B cell (primary cell): ENCODE results near the gene ST6GAL1. TPM values are rescaled to one million over a fixed set of nuclear protein-coding genes. Genes with fewer than 3 reads are reported as not detected.

Experiments used
- polyA plus RNA-seq: library from polyadenylated mRNA; depleted of rRNA; stranded (reverse); fragments of >200 nt; gene quantifications from 2 replicates; pipeline ENCODE4 v1.2.3, GENCODE V29; 2012
- total RNA-seq, 2 donors: library from RNA; stranded (reverse); fragments of 120-200 nt in 1 of 2; gene quantifications; 1 replicate in 1 of 2; 2 replicates in 1 of 2; pipeline versions ENCODE4 v1.2.3 to v1.2.4, GENCODE V29; 2013 to 2022

ST6GAL1 gene
- total and polyA plus RNA-seq, 2 donors (not counting 1 experiment from before 2014, with no cell fraction given) = 174 to 563 TPM

Other genes with a start within 250 kb of the ST6GAL1 start
- not detected in 2 replicates for gene KNG1, start 213.2 kb upstream of the ST6GAL1 start, total RNA-seq
- gene KNG1, start 213.2 kb upstream of the ST6GAL1 start, polyA plus RNA-seq = not detected in 2 replicates
- gene EIF4A2, start 146.9 kb upstream of the ST6GAL1 start, total RNA-seq = 490 and 506 TPM in 2 replicates
- gene EIF4A2, start 146.9 kb upstream of the ST6GAL1 start, polyA plus RNA-seq = 547 and 1,798 TPM in 2 replicates
- gene RFC4, start 124.0 kb upstream of the ST6GAL1 start, total RNA-seq = 17.8 and 21.0 TPM in 2 replicates
- 20.5 and 23.5 TPM in 2 replicates for gene RFC4, start 124.0 kb upstream of the ST6GAL1 start, polyA plus RNA-seq
- gene ADIPOQ, start 87.8 kb upstream of the ST6GAL1 start, total RNA-seq = not detected in 2 replicates
- not detected in 2 replicates for gene ADIPOQ, start 87.8 kb upstream of the ST6GAL1 start, polyA plus RNA-seq
- gene RPL39L, start 209.0 kb downstream of the ST6GAL1 start, total RNA-seq = 2.0 and 3.1 TPM in 2 replicates
- gene RPL39L, start 209.0 kb downstream of the ST6GAL1 start, polyA plus RNA-seq = 4.4 and 4.5 TPM in 2 replicates